HS-5 (cell line): Measurements from ENCODE around the gene PLAC8.
"Not testable (repeated sequence)": the region's sequence is repeated elsewhere in the genome, so short reads cannot be mapped to it uniquely, and the experiment has no call there.

ENCODE experiments used
- DNase-seq: peaks from one replicate; pipeline ENCODE4 v3.0.0-alpha.2; 2012; ENCODE audit warnings: low read depth

Gene PLAC8

DNA sequence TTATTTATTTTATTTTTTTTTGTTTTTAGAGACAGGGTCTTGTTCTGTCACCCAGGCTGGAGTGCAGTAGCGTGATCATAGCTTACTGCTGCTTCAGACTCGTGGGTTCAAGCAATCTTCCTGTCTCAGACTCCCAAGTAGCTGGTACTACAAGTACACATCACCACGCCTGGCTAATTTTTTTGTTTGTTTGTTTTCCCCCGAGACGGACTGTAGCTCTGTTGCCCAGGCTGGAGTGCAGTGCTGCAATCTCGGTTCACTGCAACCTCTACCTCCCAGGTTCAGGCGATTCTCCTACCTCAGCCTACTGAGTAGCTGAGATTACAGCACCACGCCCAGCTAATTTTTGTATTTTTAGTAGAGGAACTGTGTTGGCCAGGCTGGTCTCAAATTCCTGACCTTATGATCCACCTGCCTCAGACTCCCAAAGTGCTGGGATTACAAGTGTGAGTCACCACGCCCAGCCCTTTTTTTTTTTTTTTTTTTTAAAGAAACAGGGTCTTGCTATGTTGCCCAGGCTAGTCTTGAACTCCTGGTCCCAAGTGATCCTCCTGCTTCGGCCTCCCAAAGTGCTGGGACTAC is 47.4 kb downstream of the PLAC8 start:
- no peak for DNase-seq

DNA sequence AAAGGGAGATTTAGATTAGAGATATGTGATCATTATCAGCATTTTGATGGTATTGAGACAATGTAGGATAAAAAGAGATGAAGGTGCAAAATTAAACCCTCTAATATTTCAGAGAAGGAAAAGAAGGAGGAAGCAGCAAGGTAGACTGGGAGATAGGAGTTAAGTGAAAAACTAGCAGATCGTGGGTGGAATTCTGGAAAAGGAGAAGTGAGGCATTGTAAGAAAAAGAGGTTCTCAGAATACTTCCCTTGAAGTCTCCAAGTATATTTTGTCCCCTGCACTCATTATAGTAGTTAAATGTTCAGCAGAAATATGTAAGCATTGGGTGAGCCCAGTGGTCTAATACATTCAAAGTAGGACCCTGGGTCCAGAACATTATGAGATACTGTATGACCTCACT is 49.3 kb downstream of the PLAC8 start:
- DNase-seq, result no peak

DNA sequence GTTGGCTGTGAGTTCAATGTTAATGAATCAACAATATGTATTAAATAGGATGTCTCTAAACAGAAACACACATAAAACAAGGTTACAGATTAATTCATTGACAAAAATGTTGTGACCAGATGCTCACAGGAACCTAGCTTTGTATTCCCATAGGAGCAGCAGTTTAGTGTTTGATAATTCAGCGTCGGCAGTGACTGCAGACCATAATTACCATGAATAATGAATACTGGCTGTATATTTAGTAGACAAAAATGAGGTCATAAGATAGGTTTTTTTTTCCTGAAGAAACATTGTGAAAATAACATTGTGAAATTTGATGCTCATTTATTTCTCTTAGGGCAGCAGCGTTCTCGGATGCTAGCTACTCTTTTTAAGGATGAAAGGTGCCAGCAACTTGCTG is 51.8 kb downstream of the PLAC8 start:
- no peak for DNase-seq

DNA sequence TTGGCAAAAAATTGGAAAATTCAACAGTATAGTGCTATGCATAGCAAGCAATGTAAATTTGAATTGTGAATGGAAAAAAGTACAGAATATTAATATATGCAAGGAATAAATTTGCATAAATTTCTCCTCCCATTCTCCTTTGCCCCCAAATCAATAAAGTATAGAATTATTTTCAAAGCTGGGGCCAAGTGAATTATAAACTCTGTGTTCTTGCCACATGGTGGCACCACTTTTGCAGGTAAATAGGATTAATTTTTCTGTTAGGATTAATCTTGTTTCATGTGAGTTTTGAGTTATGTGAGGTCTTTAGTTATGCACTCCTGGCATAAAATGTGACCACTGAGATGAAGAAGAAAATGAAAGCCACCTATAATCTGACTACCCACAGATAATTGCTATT is 59.6 kb downstream of the PLAC8 start:
- DNase-seq, result no peak

GRCh38 chr4:83048781-83049180 is 65.7 kb downstream of the PLAC8 start:
- DNase-seq, result not testable (repeated sequence)

- DNase-seq, result no peak
Measured at GRCh38 chr4:83046693-83047473, 67.6 kb downstream of the PLAC8 start.

DNA sequence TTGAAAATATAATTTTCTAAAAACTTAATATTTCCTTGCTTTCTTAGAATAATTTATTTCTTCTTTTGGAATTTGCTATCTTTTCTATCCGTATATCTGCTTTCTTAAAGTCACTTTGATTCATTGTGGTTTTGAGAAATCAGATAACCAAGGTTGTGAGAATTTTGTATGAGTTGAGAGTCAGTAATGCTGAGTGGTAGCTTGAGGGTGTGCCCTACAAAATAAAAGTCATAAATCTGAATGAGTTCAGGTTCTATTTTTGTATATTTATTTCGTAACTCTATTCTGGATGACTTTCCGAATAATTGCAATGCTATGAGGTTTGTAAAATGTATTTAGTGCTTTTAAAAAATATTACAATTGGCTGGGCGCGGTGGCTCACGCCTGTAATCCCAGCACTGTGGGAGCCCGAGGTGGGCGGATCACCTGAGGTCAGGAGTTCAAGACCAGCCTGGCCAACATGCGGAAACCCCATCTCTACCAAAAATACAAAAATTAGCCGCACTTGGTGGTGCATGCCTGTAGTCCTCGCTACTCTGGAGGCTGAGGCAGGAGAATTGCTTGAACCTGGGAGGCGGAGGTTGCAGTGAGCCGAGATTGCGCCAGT is 70.6 kb downstream of the PLAC8 start:
- peak; percentile 43 for DNase-seq

GRCh38 chr4:83043157-83043556 is 71.4 kb downstream of the PLAC8 start:
- DNase-seq, result not testable (repeated sequence)

GRCh38 chr4:83040269-83040668 is 74.3 kb downstream of the PLAC8 start:
- no peak for DNase-seq
